ENCODE results near the gene ANG. TPM values are rescaled to one million over a fixed set of nuclear protein-coding genes. Genes with fewer than 3 reads are reported as not detected.

Gene ANG
- total and polyA plus RNA-seq, 2 donors (not counting 1 experiment from before 2014, with no cell fraction given) = 1.7 to 2.0 TPM

DNA sequence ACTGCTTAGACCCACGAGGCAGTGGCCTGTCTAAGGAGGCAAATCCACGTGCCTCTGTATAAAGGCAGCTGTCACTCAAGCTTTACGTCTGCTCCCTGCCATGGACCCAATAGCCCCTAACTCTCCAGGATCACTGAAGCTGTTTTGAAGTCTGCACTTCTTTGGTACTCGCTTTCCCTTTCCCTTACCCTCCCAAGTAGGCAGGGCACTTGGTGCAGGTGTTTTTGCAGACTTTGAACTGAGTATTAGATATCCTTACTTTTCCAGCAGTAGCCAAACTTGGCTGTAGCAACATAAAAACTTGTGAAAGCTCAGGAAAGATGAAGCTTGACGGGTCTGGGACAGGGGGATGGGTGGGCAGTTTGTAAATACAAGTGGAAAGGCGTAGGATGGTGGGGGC, 29.2 kb upstream of the ANG start:
- 88% methylated on average over 5 of the region's 6 CpGs for whole genome bisulfite sequencing (ENCODE audit: insufficient coverage)
- Histone ChIP-seq H3K9me3 (ENCODE audit: control extremely low read depth in 1 of 3, control insufficient read depth in 2 of 3, insufficient read depth in 1 of 3, low read length in 2 of 3) (no peaks in the 10 kb centered on the region), H3K4me3 (ENCODE audit: control extremely low read depth in 1 of 5, extremely low read depth in 1 of 5, insufficient read depth in 1 of 5, low read depth in 2 of 5, low read length in 4 of 5) (no peak overlapping the region), H3K27me3 (replicated peaks in 1 of 4; ENCODE audit: control extremely low read depth in 1 of 4, control insufficient read depth in 3 of 4, insufficient read depth in 4 of 4, low read length in 3 of 4) (peaks cover 0 to 36% (median 20%) of the 10 kb centered on the region in 4 experiments), H2AFZ (ENCODE audit: insufficient read depth, low read depth, low read length, poor library complexity, severe bottlenecking) (no peak overlapping the region), H3K9ac (ENCODE audit: low read length) (no peak overlapping the region), H3K27ac (ENCODE audit: low read length in 2 of 2) (no peak overlapping the region), H3K4me1 (ENCODE audit: control insufficient read depth in 2 of 2, insufficient read depth in 2 of 2, low read length in 2 of 2) (peaks cover 28 to 32% of the 10 kb centered on the region in 2 donors), H3K36me3 (replicated peaks in 1 of 2; ENCODE audit: control extremely low read depth in 1 of 2, control insufficient read depth in 1 of 2, extremely low read depth in 1 of 2, insufficient read depth in 2 of 2, low read length in 1 of 2) (no peaks in the 10 kb centered on the region), H3K79me2 (ENCODE audit: control insufficient read depth, insufficient read depth, low read length) (no peaks in the 10 kb centered on the region), H3K4me2 (replicated peaks; ENCODE audit: low read depth, low read length, poor library complexity, severe bottlenecking) (no peak overlapping the region), H4K20me1 (ENCODE audit: control insufficient read depth, insufficient read depth, low read length, poor library complexity, severe bottlenecking) (no peaks in the 10 kb centered on the region)
- ChIA-PET CTCF (interaction anchor here (0.9 to 11.2 kb wide), 4 partner anchors 9 to 332 kb away, joined by 3 to 445 read pairs (median 4); partner anchors contain the start of genes ANG and RNASE4), POLR2A (no interaction called here)
- H3K27ac Mint-ChIP-seq = no peak overlapping the region
- DNase-seq = no peak
- no peak for ATAC-seq (ENCODE audit: low read depth)
- intact Hi-C loops (cut with micrococcal nuclease) = no loop called here
- no peaks in the 10 kb centered on the region for H3K9me3 Mint-ChIP-seq (ENCODE audit: insufficient read depth)
- H3K4me1 Mint-ChIP-seq = peaks cover 29% of the 10 kb centered on the region
- TF ChIP-seq, protein P1, sequence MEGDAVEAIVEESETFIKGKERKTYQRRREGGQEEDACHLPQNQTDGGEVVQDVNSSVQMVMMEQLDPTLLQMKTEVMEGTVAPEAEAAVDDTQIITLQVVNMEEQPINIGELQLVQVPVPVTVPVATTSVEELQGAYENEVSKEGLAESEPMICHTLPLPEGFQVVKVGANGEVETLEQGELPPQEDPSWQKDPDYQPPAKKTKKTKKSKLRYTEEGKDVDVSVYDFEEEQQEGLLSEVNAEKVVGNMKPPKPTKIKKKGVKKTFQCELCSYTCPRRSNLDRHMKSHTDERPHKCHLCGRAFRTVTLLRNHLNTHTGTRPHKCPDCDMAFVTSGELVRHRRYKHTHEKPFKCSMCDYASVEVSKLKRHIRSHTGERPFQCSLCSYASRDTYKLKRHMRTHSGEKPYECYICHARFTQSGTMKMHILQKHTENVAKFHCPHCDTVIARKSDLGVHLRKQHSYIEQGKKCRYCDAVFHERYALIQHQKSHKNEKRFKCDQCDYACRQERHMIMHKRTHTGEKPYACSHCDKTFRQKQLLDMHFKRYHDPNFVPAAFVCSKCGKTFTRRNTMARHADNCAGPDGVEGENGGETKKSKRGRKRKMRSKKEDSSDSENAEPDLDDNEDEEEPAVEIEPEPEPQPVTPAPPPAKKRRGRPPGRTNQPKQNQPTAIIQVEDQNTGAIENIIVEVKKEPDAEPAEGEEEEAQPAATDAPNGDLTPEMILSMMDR (IDR thresholded peaks at IDR 0.05) = no peak
- no peak for TF ChIP-seq EZH2 (IDR thresholded peaks at IDR 0.05; ENCODE audit: borderline replicate concordance, insufficient read depth, low read depth, low read length, poor library complexity, severe bottlenecking)
- H3K27me3 Mint-ChIP-seq = peaks cover 32% of the 10 kb centered on the region
- H3K4me3 Mint-ChIP-seq = no peak overlapping the region

DNA sequence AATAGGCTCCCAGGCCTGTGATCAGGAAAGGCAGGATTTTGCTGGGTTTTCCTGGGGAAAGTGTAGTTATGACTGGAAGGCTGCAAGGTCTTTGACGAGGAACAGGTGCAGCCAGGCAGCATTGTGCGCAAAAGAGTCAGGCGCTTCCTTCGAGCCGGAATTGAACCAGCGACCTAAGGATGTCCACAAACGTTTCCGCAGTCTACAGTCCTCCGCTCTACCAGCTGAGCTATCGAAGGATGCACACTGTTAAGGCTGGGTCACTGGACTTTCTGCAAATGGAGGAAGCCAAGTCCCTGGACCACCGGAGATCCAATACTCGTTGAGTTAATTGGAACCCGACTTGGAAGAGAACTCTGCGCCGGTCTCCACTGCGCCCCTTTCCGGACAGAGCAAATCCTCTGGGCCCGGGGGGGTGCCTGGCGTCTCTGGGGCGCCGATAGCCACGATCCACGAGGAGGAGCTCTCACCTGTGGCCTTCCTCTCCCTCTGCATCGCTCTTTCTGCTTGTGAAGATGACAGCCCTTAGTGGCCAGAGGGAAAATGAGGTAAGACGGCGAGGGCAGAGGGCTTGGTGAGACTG, 28.7 kb upstream of the ANG start:
- peaks cover 28% of the 10 kb centered on the region for H3K27me3 Mint-ChIP-seq

More for the DNA sequence above, 28.7 kb upstream of the ANG start:
- ChIA-PET CTCF (interaction anchor here (1.5 to 11.2 kb wide), 2 partner anchors 8 to 28 kb away, joined by 5 to 445 read pairs; partner anchors contain the start of genes ANG and RNASE4), POLR2A (no interaction called here)
- ATAC-seq (ENCODE audit: low read depth) = no peak
- no peak overlapping the region for H3K4me3 ChIP-seq (ENCODE audit: control extremely low read depth in 1 of 5, extremely low read depth in 1 of 5, insufficient read depth in 1 of 5, low read depth in 2 of 5, low read length in 4 of 5)
- DNase-seq = no peak
- peaks cover 0 to 36% (median 20%) of the 10 kb centered on the region in 4 experiments for H3K27me3 ChIP-seq (replicated peaks in 1 of 4; ENCODE audit: control extremely low read depth in 1 of 4, control insufficient read depth in 3 of 4, insufficient read depth in 4 of 4, low read length in 3 of 4)
- no peaks in the 10 kb centered on the region for H3K9me3 ChIP-seq (ENCODE audit: control extremely low read depth in 1 of 3, control insufficient read depth in 2 of 3, insufficient read depth in 1 of 3, low read length in 2 of 3)
- no peaks in the 10 kb centered on the region for H4K20me1 ChIP-seq (ENCODE audit: control insufficient read depth, insufficient read depth, low read length, poor library complexity, severe bottlenecking)
- WGBS (ENCODE audit: insufficient coverage) = 78% methylated on average over 25 of the region's 26 CpGs
- no peak overlapping the region for H2AFZ ChIP-seq (ENCODE audit: insufficient read depth, low read depth, low read length, poor library complexity, severe bottlenecking)
- no peaks in the 10 kb centered on the region for H3K9me3 Mint-ChIP-seq (ENCODE audit: insufficient read depth)
- no peak overlapping the region for H3K27ac Mint-ChIP-seq
- H3K4me1 ChIP-seq (ENCODE audit: control insufficient read depth in 2 of 2, insufficient read depth in 2 of 2, low read length in 2 of 2) = peaks cover 28 to 35% of the 10 kb centered on the region in 2 donors
- peaks cover 34% of the 10 kb centered on the region for H3K4me1 Mint-ChIP-seq
- no peak overlapping the region for H3K9ac ChIP-seq (ENCODE audit: low read length)
- H3K4me2 ChIP-seq (replicated peaks; ENCODE audit: low read depth, low read length, poor library complexity, severe bottlenecking) = no peak overlapping the region
- intact Hi-C loops (cut with micrococcal nuclease) = loop anchor here (5.0 kb wide), 1 partner anchor 318 kb away; the partner anchor contains the start of gene PARP2
- no peaks in the 10 kb centered on the region for H3K36me3 ChIP-seq (replicated peaks in 1 of 2; ENCODE audit: control extremely low read depth in 1 of 2, control insufficient read depth in 1 of 2, extremely low read depth in 1 of 2, insufficient read depth in 2 of 2, low read length in 1 of 2)
- no peak for TF ChIP-seq EZH2 (IDR thresholded peaks at IDR 0.05; ENCODE audit: borderline replicate concordance, insufficient read depth, low read depth, low read length, poor library complexity, severe bottlenecking)
- TF ChIP-seq, protein P1 (IDR thresholded peaks at IDR 0.05) = no peak
- H3K27ac ChIP-seq (ENCODE audit: low read length in 2 of 2) = no peak overlapping the region
- no peaks in the 10 kb centered on the region for H3K79me2 ChIP-seq (ENCODE audit: control insufficient read depth, insufficient read depth, low read length)
- no peak overlapping the region for H3K4me3 Mint-ChIP-seq

All from B cell (primary cell).